HG02678 (cell line): ENCODE measurements around the gene SCARB1.
"Not testable (repeated sequence)": the region's sequence is repeated elsewhere in the genome, so short reads cannot be mapped to it uniquely, and the experiment has no call there.

Experiments
- ATAC-seq: cut with Tn5 transposase; IDR thresholded peaks from one replicate; pipeline ENCODE4 v1.9.1; 2021; ENCODE audit warnings: mild to moderate bottlenecking, moderate library complexity; ENCODE audit not compliant: unreplicated experiment

The SCARB1 gene

DNA sequence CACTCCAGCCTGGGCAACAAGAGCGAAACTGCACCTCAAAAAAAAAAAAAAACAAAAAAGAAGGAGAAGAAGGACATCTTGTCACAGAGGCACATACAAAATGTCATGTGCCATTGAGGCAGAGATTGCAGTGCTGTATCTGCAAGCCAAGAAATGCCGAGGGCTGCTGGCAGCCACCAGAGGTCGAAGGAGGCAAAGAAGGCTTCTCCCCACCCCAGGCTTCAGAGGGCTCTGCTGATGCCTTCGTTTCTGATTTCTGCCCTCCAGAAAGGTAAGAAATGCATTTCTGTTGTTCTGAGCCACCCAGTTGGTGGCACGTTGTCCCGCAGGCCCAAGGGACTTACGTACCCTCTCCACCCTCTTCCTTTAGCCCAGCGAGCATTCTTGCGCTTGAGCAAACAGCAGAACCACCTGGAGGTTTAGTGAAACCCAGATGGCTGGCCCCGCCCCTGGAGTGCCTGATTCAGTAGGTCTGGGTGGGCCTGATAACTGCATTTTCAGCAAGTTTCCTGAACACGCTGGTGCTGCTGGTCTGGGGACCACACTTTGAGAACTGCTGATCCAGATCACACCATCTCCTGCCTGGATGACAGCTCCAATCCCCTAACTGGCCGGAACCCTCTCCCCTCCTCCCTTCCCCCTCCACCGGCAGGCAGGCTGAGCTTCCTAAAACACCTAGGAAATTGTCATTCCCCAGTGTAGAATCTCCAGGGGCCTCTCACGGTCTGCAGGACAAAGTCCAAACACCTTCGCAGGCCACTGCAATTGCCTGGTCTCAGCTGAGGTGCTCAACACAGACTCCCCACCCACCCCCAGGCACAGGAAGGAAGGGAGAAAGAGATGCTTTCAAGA lies 21.1 kb upstream of the SCARB1 start:
- ATAC-seq: peak; percentile 93

DNA sequence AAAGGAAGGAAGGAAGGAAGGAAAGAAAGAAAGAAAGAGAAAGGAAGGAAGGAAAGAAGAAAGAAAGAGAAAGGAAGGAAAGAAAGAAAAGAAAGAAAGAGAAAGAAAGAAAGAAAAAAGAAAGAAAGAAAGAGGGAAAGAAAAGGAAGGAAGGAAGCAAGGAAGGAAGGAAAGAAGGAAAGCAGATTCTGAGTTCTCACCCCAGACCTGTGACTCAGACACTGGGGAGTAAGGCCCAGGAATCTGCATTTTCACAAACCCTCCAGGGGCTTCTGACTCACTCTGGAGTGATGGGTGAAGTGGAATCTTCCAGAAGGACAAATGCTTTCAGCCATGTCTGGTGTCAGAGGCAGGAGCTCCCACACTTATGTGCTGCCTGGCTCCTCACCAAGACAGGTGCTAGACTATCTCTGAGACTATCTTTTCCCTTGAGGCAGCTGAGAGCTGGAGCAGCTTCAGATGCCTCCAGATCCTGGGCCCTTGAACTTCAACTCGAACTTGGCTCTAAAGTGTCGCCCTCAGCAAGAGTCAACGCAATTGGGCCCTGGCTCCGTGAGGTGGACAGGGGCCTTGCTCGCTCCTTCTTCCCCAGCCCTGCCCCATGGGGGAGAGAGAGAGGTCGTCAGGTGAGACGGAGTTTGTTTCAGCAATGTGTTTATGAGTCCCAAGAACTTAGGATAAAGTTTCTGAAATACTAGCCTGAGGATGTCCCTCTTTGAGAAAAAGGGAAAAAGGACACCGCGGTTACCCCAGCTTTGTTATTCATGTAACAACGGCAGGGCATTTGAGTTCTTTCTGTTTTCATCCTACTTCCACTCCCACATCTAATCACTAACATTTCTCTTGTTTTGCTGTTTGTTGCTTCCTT lies 19.8 kb upstream of the SCARB1 start:
- no peak for ATAC-seq

DNA sequence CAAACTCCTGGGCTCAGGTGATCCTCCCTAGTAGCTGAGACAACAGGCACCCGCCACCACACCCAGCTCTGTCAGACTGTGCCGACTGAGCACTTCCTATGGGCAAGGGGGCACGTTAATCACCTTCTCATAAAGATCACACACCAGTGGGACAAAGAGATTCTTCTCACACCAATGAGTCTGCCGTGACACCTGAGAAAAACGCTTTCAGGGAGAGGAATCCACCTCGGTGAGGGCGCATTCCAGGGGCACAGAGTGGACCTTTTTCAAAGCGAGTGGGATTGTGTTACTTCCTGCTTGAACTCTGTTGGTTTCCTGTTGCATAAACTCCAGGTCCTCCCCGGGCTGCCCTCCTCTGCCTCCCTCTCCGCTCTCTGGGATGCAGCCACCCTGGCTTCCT lies 17.5 kb upstream of the SCARB1 start:
- no peak for ATAC-seq

DNA sequence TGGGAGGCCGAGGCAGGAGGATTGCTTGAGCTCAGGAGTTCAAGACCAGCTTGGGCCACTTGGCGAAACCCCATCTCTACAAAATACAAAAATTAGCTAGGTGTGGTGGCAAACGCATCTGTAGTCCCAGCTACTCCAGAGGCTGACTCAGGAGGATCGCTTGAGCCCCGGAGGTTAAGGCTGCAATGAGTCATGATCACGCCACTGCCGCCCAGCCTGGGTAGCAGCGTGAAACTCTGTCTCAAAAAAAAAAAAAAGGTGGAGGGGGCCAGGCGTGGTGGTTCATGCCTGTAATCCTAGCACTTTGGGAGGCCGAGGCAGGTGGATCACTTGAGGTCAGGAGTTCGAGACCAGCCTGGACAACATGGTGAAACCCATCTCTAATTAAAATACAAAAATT lies 16.7 kb upstream of the SCARB1 start:
- ATAC-seq: not testable (repeated sequence)

DNA sequence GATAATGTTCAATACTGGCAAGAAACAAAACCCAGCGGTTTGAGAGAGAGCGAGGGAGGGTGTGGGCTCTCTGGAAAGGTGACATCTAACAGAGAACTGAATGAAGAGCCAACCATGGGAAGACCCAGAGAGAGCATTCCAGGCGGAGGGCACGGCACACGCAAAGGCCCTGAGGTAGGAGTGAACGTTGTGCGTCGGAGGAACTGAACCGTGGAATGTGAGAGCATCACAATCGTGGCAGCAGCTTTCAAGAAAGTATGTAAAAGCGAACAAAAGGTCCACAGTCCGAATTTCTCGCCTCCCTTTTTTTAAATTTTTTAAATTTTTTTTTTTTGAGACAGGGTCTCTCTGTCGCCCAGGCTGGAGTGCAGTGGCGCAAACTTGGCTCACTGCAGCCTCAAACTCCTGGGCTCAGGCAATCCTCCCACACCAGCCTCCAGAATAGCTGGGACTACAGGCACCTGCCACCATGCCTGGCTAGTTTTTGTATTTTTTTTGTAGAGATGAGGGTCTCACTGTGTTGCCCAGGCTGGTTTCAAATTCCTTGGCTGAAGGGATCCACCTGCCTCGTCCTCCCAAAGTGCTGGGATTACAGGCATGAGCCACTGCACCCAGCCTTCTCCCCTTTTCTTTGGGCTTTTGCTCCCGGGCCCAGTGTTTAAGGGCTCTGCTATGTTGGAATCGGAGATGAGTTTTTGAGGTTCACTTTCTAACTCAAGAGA lies 15.3 kb upstream of the SCARB1 start:
- ATAC-seq: no peak

DNA sequence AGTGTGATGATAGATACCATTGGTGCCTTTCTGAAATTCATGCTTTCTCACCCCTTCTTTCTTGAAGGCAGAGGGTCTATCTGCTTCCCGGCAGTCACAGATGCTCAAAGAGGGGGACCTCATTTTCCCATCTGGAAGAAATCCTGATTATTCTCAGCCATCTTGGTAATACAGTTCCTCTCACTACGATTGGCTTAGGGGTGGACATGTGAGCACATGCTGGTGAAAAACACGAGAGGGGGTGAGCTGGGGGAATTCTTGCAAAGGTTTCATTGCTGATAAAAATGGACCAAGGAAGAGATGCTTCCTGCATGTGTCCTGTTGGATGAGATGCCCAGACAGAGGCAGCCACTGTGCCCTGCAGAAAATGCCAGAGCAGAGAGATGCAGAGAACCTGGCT lies 13.8 kb upstream of the SCARB1 start:
- ATAC-seq: no peak

DNA sequence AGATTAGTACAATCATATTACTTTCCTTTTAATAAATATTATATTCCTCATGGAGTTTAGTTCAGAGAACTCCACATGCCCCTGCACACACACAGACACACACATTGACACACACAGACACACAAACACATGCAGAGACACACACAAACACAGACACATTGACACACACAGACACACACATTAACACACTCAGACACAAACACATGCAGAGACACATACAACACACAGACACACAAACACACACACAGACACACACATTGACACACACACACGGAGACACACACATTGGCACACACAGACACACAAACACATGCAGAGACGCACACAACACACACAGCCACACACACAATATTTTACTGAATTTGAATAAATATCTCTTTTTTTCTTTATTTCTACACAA lies 12.5 kb upstream of the SCARB1 start:
- ATAC-seq: no peak

DNA sequence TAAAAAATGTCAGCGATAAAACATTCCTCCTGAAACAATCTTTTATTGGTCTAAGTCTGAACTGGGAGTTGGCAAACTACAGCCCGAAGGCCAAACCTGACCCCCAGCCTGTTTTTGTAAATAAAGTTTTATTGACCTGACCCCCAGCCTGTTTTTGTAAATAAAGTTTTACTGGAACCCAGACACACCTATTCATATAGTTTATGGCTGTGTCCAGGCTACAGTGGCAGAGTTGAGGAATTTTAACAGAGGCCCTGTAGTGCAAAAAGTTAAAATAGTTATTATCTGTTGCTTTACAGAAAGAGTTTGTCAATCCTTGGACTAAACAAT lies 12.1 kb upstream of the SCARB1 start:
- ATAC-seq: no peak

- ATAC-seq: no peak
Measured at GRCh38 chr12:124874988-124875802, 11.5 kb upstream of the SCARB1 start.

DNA sequence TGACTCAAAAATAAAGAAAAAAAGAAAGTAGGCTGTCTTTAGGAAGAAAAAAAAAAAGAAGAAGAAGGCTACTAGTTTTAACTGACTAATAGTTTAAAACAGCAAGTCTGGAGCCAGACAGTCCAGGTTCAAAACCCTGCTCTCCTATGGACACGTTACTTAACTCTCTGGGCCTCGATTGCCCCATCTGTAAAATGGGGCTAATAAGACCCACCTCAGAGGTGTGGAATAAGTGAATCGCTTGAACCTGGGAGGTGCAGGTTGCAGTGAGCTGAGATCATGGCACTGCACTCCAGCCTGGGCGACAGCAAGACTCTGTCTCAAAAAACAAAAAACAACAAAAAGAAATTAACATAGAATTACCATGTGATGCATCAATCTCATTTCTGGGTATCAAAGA lies 10.5 kb upstream of the SCARB1 start:
- no peak for ATAC-seq

- no peak for ATAC-seq
Measured at GRCh38 chr12:124872068-124872719, 8.5 kb upstream of the SCARB1 start.

DNA sequence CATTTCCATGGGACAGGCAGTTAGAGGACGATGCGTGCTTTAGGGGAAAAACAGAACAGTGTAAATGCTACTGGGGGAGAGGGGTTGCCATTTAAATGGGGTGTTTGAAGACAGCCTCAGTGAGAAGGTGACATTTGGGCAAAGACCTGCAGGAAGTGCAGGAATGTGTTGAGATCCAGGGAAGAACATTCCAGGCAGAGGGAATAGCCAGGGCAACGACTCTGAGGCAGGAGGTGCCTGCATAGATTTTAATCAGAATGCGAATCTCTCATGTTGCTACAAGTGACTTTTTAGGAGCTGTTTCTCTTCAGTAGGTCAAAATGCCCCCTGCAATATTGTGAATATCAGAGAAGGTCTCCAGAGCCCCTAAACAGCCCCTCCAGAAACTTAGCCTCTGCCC lies 7.6 kb upstream of the SCARB1 start:
- ATAC-seq: no peak

GRCh38 chr12:124870515-124870914 lies 6.9 kb upstream of the SCARB1 start:
- no peak for ATAC-seq

- peak; percentile 63 for ATAC-seq
Measured at GRCh38 chr12:124869059-124869665, 5.5 kb upstream of the SCARB1 start.

- no peak for ATAC-seq
Measured at GRCh38 chr12:124868252-124869058, 4.8 kb upstream of the SCARB1 start.

DNA sequence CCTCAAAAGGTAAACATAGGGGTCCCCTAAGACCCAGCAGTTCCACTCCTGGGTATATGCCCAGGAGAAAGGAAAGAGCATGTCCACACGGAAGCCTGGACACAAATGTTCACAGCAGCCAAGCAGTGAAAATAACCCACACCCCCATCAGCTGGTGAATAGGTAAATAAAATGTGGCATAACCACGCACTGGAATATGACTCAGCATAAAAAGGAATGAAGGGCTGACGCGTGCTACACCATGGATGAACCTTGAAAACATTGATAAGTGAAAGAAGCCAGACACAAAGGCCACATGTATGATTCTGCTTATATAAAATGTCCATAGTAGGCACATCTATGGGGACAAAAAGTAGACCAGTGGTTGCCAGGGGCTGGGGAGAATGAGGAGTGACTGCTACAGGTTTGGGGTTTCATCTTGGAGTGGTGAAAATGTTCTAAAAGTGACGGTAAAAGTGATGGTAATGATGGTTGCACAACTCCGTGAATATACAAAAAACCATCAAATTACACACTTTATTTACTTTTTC lies 3.8 kb upstream of the SCARB1 start:
- no peak for ATAC-seq

DNA sequence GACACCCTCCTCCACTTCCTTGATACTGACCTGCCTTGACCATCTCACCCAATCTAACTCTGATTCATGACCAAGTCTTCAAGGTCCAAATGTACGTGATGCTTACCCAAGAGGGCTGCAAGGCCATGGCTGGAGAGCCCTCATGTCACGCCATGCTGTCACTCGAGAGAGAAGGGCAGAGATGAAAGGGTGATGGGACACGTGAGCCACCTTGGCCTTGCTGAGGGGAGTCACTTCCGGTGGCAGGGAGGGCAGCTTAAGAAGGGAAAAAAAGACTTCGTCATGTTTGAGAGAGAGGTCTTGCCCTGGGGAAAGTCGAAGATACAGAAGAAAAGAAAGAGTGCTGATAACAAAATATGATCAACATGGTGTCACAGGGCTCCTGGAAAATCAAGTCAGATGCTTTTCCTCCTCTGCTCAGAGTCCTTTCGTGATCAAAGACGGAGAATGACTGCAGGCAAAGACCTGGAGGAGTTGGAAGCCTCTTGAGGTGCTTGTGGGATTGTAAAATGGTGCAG lies 3.3 kb upstream of the SCARB1 start:
- no peak for ATAC-seq

GRCh38 chr12:124866195-124866882 lies 2.7 kb upstream of the SCARB1 start:
- no peak for ATAC-seq
